ENCODE measurements around the gene PDE4C. TPM values are rescaled to one million over a fixed set of nuclear protein-coding genes. Genes with fewer than 3 reads are reported as not detected.

The PDE4C gene
- total and polyA plus RNA-seq, 9 of the 15 experiments (the other 6 are each of a cell fraction or from before 2014, with no cell fraction given) = 0.04 to 0.91 (median 0.20) TPM; not detected in 1

GRCh38 chr19:18233224-18233825, 7.1 kb upstream of the PDE4C start (continued):
- no peak for TF ChIP-seq ZNF24 (IDR thresholded peaks at IDR 0.05)
- TF ChIP-seq, protein P1, sequence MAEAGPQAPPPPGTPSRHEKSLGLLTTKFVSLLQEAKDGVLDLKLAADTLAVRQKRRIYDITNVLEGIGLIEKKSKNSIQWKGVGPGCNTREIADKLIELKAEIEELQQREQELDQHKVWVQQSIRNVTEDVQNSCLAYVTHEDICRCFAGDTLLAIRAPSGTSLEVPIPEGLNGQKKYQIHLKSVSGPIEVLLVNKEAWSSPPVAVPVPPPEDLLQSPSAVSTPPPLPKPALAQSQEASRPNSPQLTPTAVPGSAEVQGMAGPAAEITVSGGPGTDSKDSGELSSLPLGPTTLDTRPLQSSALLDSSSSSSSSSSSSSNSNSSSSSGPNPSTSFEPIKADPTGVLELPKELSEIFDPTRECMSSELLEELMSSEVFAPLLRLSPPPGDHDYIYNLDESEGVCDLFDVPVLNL (CRISPR knock-in tag; IDR thresholded peaks at IDR 0.05; ENCODE audit: low read depth) = no peak

- ChIA-PET POLR2A (interaction anchor here (0.9 to 2.0 kb wide), 10 partner anchors 8 to 155 kb away, joined by 3 to 12 read pairs (median 4); partner anchors contain the start of gene JUND), CTCF (ENCODE audit: low intra/inter-chr PET ratio) (interaction anchor here (0.7 kb wide), 1 partner anchor 13 kb away, joined by 3 read pairs; no protein-coding TSS in a partner anchor)
- intact Hi-C loops (cut with micrococcal nuclease) (no loop called here), in situ Hi-C loops (cut with MboI) (no loop called here)
- H3K9me3 ChIP-seq (replicated peaks; ENCODE audit: control insufficient read depth, insufficient read depth, low read depth, low read length) = no peaks in the 10 kb centered on the region
- peaks cover 6% of the 10 kb centered on the region for H3K9me1 ChIP-seq (ENCODE audit: control insufficient read depth, insufficient read depth, low read length)
- no peaks in the 10 kb centered on the region for H3K36me3 ChIP-seq (ENCODE audit: control insufficient read depth, insufficient read depth, low read length)
- 2% methylated on average over 10 of the region's 46 CpGs for WGBS (ENCODE audit: insufficient coverage, low coverage, missing lambda C conversion rate)
- no TSS peak for BruUV-seq (replicated peaks)
- no peak overlapping the region for H3K27ac ChIP-seq (ENCODE audit: extremely low read depth, low read depth, low read length)
- FAIRE-seq (no peak), DNase-seq (ENCODE audit: extremely low read depth in 1 of 4, low spot score in 3 of 4) (peak; percentile 72 to 79 (median 75)), ATAC-seq (peak; percentile 92)
- 0 out of 2 replicates have a peak overlapping the region, but pooled peaks have one; percentile 9 for H2AFZ ChIP-seq (ENCODE audit: low read depth, low read length)
- H3K4me2 ChIP-seq (ENCODE audit: insufficient read depth, low read length) = peak overlapping the region; percentile 60
- peaks cover 15 to 27% of the 10 kb centered on the region in 2 experiments; a peak in 4 of 5 replicates for H3K4me1 ChIP-seq (replicated peaks in 1 of 2; ENCODE audit: control insufficient read depth in 2 of 2, insufficient read depth in 2 of 2, low read length in 2 of 2)
- peak overlapping the region; percentile 28 for H3K4me3 ChIP-seq
- peak overlapping the region in 1 of 2 experiments; percentile 73; a peak in 1 of 4 replicates for H3K9ac ChIP-seq (ENCODE audit: insufficient read depth in 1 of 2, low read depth in 2 of 2, low read length in 2 of 2)
- peaks cover 0 to 14% of the 10 kb centered on the region in 2 experiments; a peak in 4 of 5 replicates for H3K27me3 ChIP-seq (ENCODE audit: control insufficient read depth in 2 of 2, insufficient read depth in 2 of 2, low read length in 2 of 2)
- peaks cover 5% of the 10 kb centered on the region; the same call in 1 of the 2 replicates for H4K20me1 ChIP-seq (replicated peaks; ENCODE audit: control insufficient read depth, insufficient read depth, low read length)
- no peaks in the 10 kb centered on the region for H3K79me2 ChIP-seq (ENCODE audit: control insufficient read depth, insufficient read depth, low read length)
- TF ChIP-seq CBX5 (IDR thresholded peaks at IDR 0.05; ENCODE audit: borderline replicate concordance, low read depth) = no peak
- TF ChIP-seq RAD21 (CRISPR knock-in tag; conservative IDR thresholded peaks at IDR 0.05 in 1 of 2, IDR thresholded peaks at IDR 0.05 in 1 of 2) = peak in 1 of 2 experiments; percentile 37; a peak in 2 of 4 replicates
- TF ChIP-seq, protein P1 (CRISPR knock-in tag; IDR thresholded peaks at IDR 0.05; ENCODE audit: low read depth) = no peak
- peak; percentile 77 for TF ChIP-seq PCBP1 (IDR thresholded peaks at IDR 0.05; ENCODE audit: low read depth, low read length, poor library complexity, severe bottlenecking)
- TF ChIP-seq SREBF2 (CRISPR knock-in tag; IDR thresholded peaks at IDR 0.05) = no peak
- TF ChIP-seq, protein P2, sequence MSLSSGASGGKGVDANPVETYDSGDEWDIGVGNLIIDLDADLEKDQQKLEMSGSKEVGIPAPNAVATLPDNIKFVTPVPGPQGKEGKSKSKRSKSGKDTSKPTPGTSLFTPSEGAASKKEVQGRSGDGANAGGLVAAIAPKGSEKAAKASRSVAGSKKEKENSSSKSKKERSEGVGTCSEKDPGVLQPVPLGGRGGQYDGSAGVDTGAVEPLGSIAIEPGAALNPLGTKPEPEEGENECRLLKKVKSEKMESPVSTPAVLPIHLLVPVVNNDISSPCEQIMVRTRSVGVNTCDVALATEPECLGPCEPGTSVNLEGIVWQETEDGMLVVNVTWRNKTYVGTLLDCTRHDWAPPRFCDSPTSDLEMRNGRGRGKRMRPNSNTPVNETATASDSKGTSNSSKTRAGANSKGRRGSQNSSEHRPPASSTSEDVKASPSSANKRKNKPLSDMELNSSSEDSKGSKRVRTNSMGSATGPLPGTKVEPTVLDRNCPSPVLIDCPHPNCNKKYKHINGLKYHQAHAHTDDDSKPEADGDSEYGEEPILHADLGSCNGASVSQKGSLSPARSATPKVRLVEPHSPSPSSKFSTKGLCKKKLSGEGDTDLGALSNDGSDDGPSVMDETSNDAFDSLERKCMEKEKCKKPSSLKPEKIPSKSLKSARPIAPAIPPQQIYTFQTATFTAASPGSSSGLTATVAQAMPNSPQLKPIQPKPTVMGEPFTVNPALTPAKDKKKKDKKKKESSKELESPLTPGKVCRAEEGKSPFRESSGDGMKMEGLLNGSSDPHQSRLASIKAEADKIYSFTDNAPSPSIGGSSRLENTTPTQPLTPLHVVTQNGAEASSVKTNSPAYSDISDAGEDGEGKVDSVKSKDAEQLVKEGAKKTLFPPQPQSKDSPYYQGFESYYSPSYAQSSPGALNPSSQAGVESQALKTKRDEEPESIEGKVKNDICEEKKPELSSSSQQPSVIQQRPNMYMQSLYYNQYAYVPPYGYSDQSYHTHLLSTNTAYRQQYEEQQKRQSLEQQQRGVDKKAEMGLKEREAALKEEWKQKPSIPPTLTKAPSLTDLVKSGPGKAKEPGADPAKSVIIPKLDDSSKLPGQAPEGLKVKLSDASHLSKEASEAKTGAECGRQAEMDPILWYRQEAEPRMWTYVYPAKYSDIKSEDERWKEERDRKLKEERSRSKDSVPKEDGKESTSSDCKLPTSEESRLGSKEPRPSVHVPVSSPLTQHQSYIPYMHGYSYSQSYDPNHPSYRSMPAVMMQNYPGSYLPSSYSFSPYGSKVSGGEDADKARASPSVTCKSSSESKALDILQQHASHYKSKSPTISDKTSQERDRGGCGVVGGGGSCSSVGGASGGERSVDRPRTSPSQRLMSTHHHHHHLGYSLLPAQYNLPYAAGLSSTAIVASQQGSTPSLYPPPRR (CRISPR knock-in tag; IDR thresholded peaks at IDR 0.05; ENCODE audit: borderline replicate concordance) = no peak
- TF ChIP-seq PHF20 (IDR thresholded peaks at IDR 0.05; ENCODE audit: partially characterized antibody) = peak; percentile 23
These were observed 6.4 kb upstream of the PDE4C start for GRCh38 chr19:18232540-18233223.
